Esophagus muscularis mucosa (tissue), 4 donors: ENCODE results near the gene GLT1D1.

Experiments
- EP300 ChIP-seq: sonication (generic); formaldehyde crosslinking; IDR thresholded peaks from one replicate; pipeline ENCODE4 v1.6.1; 2017; ENCODE audit warnings: antibody characterized with exemption
- POLR2A ChIP-seq: fragments of 450-650 bp; IDR thresholded peaks from one replicate; pipeline ENCODE4 v1.6.1; 2017; ENCODE audit warnings: antibody characterized with exemption, moderate library complexity, mild to moderate bottlenecking, low read depth
- TF ChIP-seq, protein P1 (sequence below), 3 experiments: fragments of 200-600 bp in 2 of 3; fragments of 450-650 bp in 1 of 3; sonication (generic) in 2 of 3; IDR thresholded peaks; one replicate each; pipeline ENCODE4 v1.5.1; 2017 to 2019; ENCODE audit warnings: antibody characterized with exemption in 3 of 3, mild to moderate bottlenecking in 2 of 3, moderate library complexity in 1 of 3

DNA sequence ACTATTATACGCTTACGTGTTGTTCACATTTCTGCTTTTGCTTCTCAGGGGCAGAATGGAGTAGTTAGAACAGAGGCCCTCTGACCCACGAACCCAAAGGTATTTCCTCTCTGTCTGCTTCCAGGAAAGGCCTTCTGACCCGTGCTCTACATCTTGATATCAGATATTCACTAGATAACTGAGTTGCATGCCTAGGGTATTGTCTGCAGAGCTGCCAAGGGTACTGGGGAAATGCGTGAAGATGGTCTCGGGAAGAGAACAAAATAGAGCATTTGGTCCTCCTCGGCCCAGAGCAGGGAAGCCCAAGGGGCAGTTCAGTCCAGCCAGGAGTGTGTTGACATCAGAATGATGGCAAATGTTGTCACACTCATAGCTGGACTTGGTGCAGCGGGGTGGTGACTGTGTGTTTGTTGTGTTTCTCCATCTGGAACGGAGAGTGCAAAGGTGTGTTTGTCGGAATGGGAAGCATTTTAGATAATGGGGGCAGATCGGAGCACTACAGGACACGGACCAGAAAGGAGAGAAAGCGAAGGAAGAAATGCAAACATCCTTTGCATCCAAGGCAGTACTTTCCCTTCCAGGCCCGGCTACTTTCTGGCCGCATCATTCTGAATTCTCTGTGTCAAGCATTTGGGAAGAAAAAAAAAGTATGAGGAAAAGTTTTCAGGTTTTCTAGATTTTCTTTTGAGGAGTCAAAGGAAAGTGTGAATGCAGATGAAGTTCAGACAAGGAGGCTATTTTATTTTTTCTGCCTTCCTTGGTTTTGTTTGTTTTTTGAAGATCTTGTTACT is 8.1 kb downstream of the GLT1D1 start:
- TF ChIP-seq, protein P1, sequence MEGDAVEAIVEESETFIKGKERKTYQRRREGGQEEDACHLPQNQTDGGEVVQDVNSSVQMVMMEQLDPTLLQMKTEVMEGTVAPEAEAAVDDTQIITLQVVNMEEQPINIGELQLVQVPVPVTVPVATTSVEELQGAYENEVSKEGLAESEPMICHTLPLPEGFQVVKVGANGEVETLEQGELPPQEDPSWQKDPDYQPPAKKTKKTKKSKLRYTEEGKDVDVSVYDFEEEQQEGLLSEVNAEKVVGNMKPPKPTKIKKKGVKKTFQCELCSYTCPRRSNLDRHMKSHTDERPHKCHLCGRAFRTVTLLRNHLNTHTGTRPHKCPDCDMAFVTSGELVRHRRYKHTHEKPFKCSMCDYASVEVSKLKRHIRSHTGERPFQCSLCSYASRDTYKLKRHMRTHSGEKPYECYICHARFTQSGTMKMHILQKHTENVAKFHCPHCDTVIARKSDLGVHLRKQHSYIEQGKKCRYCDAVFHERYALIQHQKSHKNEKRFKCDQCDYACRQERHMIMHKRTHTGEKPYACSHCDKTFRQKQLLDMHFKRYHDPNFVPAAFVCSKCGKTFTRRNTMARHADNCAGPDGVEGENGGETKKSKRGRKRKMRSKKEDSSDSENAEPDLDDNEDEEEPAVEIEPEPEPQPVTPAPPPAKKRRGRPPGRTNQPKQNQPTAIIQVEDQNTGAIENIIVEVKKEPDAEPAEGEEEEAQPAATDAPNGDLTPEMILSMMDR (IDR thresholded peaks at IDR 0.05) = no peak
- TF ChIP-seq POLR2A (no peak), EP300 (no peak)
